Lower lobe of right lung (tissue), 2 donors: Measurements from ENCODE around the gene ZFYVE27. TPM values are rescaled to one million over a fixed set of nuclear protein-coding genes. Genes with fewer than 3 reads are reported as not detected.
A peak's percentile ranks its signal among the peaks of the same experiment; 100 is the strongest.

ENCODE experiments used
- ATAC-seq, 2 donors: fragments of 200-7000 bp; cut with Tn5 transposase; one replicate each; pipeline ENCODE4 v1.9.1; 2020 to 2022; ENCODE audit warnings: mild to moderate bottlenecking in 2 of 2, moderate library complexity in 2 of 2
- DNase-seq: peaks from one replicate; pipeline ENCODE4 v3.0.0-alpha.2; 2020
- H3K27ac ChIP-seq: fragments of 200-600 bp; one replicate; pipeline ENCODE4 v1.8.0; 2022
- H3K27me3 ChIP-seq: fragments of 200-600 bp; one replicate; pipeline ENCODE4 v1.8.0; 2022; ENCODE audit warnings: low read depth
- H3K36me3 ChIP-seq: fragments of 200-600 bp; one replicate; pipeline ENCODE4 v1.8.0; 2022; ENCODE audit warnings: mild to moderate bottlenecking
- H3K4me1 ChIP-seq: fragments of 200-600 bp; one replicate; pipeline ENCODE4 v1.8.0; 2022
- H3K4me3 ChIP-seq: fragments of 200-600 bp; one replicate; pipeline ENCODE4 v1.8.0; 2022; ENCODE audit warnings: mild to moderate bottlenecking
- H3K9me3 ChIP-seq: fragments of 200-600 bp; one replicate; pipeline ENCODE4 v1.8.0; 2022
- intact Hi-C: fragments of 100-400 bp; cut with DNase I; formaldehyde crosslinking; loops from one replicate; pipeline ENCODE4 v1.11.0; 2022
- total RNA-seq: library from RNA; stranded (reverse); fragmentation: NEBNext Ultra II Directional; extraction: Animal tissue kit (Norgen Biotek cat#: 25700); gene quantifications from one replicate; pipeline ENCODE4 v1.2.1, GENCODE V29; 2021
- TF ChIP-seq, protein P1 (sequence below): fragments of 200-600 bp; IDR thresholded peaks from one replicate; pipeline ENCODE4 v1.8.0; 2022; ENCODE audit warnings: antibody characterized with exemption, mild to moderate bottlenecking
- donor health status: DM: no; HTN: yes; CAD: no; lungs with severe emphysema.

ZFYVE27 gene
- total RNA-seq, 1 donor from 2014 or later = 28.3 TPM

- TF ChIP-seq, protein P1, sequence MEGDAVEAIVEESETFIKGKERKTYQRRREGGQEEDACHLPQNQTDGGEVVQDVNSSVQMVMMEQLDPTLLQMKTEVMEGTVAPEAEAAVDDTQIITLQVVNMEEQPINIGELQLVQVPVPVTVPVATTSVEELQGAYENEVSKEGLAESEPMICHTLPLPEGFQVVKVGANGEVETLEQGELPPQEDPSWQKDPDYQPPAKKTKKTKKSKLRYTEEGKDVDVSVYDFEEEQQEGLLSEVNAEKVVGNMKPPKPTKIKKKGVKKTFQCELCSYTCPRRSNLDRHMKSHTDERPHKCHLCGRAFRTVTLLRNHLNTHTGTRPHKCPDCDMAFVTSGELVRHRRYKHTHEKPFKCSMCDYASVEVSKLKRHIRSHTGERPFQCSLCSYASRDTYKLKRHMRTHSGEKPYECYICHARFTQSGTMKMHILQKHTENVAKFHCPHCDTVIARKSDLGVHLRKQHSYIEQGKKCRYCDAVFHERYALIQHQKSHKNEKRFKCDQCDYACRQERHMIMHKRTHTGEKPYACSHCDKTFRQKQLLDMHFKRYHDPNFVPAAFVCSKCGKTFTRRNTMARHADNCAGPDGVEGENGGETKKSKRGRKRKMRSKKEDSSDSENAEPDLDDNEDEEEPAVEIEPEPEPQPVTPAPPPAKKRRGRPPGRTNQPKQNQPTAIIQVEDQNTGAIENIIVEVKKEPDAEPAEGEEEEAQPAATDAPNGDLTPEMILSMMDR = no peak
- intact Hi-C loops = no loop called here
- no peak overlapping the region for H3K4me3 ChIP-seq
Measured at GRCh38 chr10:97729014-97729413, 7.9 kb upstream of the ZFYVE27 start.

DNA sequence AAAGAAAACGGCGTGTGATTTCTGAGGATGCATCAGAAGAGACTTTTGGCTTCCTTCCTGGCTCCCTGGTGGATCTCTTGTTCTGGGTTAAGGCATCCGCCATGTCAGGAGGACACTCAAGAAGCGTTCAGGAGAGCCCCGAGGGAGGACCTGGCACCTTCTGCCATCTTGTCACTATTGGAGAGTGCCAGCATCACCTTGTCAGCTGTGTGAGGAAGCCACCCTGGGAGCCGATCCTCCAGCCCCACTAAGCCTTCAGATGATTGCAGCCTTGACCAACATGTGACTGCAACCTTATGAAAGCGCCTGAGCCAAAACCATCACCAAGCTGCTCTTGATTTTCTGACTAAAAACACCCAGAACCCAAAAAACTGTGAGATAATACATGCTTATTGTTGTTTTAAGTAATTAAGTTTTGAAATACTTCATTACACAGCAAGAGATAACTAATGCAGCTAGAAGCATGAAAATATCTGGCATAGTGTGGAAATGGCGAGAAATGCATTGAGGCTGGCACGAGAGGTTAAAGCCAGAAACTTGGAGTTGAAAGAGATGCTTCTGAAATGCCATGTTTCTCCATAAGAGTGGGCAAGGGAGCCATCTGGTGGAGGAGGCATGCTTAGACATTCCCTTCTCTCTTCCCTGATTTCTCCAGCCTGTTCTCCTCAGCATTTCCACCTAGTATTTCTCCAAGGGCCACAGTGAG is 5.4 kb upstream of the ZFYVE27 start:
- H3K27me3 ChIP-seq = no peaks in the 10 kb centered on the region
- H3K4me3 ChIP-seq = no peak overlapping the region
- H3K9me3 ChIP-seq = no peaks in the 10 kb centered on the region
- H3K4me1 ChIP-seq = no peaks in the 10 kb centered on the region
- intact Hi-C loops = no loop called here
- TF ChIP-seq, protein P1 = peak; percentile 91
- H3K36me3 ChIP-seq = no peaks in the 10 kb centered on the region
- H3K27ac ChIP-seq = no peak overlapping the region
- DNase-seq (no peak), ATAC-seq (peak; percentile 82 to 83)

More at GRCh38 chr10:97729014-97729413, 7.9 kb upstream of the ZFYVE27 start:
- Histone ChIP-seq H3K36me3 (no peaks in the 10 kb centered on the region), H3K9me3 (no peaks in the 10 kb centered on the region), H3K4me1 (no peaks in the 10 kb centered on the region), H3K27me3 (no peaks in the 10 kb centered on the region), H3K27ac (no peak overlapping the region)
- DNase-seq = no peak
- no peak for ATAC-seq

GRCh38 chr10:97732052-97732359 is 4.9 kb upstream of the ZFYVE27 start:
- no peaks in the 10 kb centered on the region for H3K27me3 ChIP-seq
- H3K4me1 ChIP-seq = no peaks in the 10 kb centered on the region
- no peak for ATAC-seq
- TF ChIP-seq, protein P1 = no peak
- H3K36me3 ChIP-seq = no peaks in the 10 kb centered on the region
- H3K9me3 ChIP-seq = no peaks in the 10 kb centered on the region
- H3K4me3 ChIP-seq = no peak overlapping the region
- no peak for DNase-seq
- no peak overlapping the region for H3K27ac ChIP-seq
- intact Hi-C loops = no loop called here

GRCh38 chr10:97733256-97733655 is 3.7 kb upstream of the ZFYVE27 start:
- no peaks in the 10 kb centered on the region for H3K36me3 ChIP-seq
- H3K27me3 ChIP-seq = no peaks in the 10 kb centered on the region
- no peak overlapping the region for H3K4me3 ChIP-seq
- H3K4me1 ChIP-seq = peaks cover 7% of the 10 kb centered on the region
- ATAC-seq (no peak), DNase-seq (no peak)
- intact Hi-C loops = no loop called here
- H3K9me3 ChIP-seq = no peaks in the 10 kb centered on the region
- no peak overlapping the region for H3K27ac ChIP-seq
- TF ChIP-seq, protein P1 = no peak

GRCh38 chr10:97734021-97734420 is 2.9 kb upstream of the ZFYVE27 start:
- intact Hi-C loops = no loop called here
- no peak overlapping the region for H3K27ac ChIP-seq
- DNase-seq (no peak), ATAC-seq (no peak)
- TF ChIP-seq, protein P1 = no peak
- H3K9me3 ChIP-seq = no peaks in the 10 kb centered on the region
- H3K4me1 ChIP-seq = peaks cover 12% of the 10 kb centered on the region
- no peaks in the 10 kb centered on the region for H3K36me3 ChIP-seq
- H3K4me3 ChIP-seq = no peak overlapping the region
- H3K27me3 ChIP-seq = no peaks in the 10 kb centered on the region
